ENCODE data around the gene TTK.
"Not testable (repeated sequence)": the region's sequence is repeated elsewhere in the genome, so short reads cannot be mapped to it uniquely, and the experiment has no call there.

TTK gene

DNA sequence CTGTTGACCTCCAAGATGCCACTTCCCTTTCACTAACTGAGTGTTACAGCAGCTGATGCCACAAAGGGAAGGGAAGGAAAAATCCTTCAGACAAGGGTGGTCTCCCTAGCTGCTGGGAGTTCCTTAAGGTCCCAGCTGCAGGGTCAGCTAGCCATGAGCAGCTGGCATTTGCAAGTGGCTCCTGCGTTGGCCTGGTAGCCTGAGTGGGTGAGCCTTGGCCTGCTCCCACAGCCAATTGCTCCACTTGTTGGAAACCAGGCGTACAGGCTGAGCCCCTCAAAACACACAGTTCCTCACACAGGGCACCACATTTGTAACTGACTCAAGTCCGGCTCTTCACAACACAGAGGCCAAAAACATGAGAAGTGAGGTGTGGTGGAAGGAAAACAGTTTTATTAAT is 16.7 kb downstream of the TTK start:
- FAIRE-seq (no peak), DNase-seq (ENCODE audit: low spot score) (no peak)

DNA sequence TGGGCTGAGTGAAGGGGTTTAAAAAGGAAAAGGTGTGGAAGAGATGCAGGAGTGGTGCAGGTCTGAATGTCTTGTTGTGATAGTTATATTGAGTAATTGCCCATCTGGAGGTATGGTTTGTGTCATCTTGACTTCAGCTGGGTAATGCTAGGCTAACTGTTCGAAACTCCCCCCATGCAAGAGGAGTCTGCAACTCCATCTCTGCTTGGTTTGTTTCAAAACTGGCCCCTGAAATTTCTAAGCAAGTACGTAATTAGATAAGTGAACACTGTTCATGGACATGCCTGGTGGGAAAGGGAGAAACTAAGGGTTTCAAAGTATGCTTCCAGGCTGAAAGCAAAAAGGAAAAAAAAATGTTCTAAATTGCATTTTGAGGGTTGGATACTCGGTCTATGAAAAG is 17.1 kb downstream of the TTK start:
- DNase-seq (ENCODE audit: low spot score) (no peak), FAIRE-seq (no peak)

DNA sequence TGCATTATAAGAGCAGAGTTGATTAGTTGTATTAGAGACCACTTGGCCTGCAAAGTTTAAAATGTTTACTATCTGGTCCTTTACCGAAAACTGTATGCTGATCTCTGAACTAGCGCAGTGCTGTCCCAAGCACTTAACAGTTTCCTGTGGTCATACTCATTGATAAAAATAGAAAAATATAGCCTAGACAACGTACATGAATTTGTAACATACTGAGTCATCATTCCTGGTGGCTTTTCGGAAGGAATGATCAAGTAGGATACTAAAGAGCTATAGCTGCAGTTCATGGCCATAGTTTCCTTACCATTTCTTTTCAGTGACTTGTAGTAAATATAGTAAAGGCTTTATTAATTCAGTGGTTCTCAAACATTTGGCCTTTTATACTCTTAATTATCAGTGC is 18.4 kb downstream of the TTK start:
- FAIRE-seq (no peak), DNase-seq (ENCODE audit: low spot score) (no peak)

DNA sequence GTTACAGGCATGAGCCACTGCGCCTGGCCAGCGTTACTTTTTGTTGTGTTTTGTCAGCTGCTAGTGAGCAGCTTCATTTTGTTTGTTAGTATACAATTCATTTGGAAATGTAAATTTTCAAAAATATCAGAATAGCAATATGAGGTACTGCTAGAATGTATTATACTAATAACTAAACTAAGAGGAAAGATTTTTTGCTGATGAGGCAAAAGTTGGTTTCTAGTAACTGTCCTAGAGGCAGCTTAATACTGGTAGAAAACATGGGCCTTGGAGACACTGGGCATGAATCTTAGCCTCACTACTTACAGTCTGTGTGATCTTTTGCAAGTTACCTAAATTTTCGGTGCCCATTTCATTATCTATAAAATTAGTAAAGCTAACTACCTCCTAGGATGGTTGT is 24.1 kb downstream of the TTK start:
- no peak for FAIRE-seq
- DNase-seq (ENCODE audit: low spot score) = no peak

DNA sequence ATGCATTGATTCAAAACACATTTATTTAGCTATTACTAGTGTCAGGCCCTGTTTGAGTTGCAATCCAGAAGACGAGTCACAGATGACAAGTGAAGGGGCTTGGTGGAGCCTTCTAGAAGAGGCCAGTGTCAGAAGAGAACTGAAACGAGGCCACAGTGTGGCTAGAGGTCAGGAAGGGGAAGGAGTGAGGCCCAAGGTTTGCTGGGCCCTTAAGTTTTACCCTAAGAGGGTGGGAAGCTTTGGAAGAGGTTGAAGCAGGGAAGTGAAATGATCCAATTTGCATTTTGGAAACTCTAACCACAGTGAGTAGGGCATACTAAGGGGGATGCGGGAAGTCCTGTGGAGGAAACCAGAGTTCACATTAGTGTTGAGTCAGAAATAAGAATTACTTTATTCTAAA is 25.0 kb downstream of the TTK start:
- DNase-seq (ENCODE audit: low spot score) = no peak
- no peak for FAIRE-seq

DNA sequence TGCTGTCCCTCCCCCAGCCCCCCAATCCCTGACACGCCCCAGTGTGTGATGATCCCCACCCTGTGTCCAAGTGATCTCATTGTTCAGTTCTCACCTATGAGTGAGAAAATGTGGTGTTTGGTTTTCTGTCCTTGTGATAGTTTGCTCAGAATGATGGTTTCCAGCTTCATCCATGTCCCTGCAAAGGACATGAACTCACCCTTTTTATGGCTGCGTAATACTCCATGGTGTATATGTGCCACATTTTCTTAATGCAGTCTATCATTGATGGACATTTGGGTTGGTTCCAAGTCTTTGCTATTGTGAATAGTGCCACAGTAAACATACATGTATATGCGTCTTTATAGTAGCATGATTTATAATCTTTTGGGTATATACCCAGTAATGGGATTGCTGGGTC is 43.8 kb downstream of the TTK start:
- not testable (repeated sequence) for FAIRE-seq

DNA sequence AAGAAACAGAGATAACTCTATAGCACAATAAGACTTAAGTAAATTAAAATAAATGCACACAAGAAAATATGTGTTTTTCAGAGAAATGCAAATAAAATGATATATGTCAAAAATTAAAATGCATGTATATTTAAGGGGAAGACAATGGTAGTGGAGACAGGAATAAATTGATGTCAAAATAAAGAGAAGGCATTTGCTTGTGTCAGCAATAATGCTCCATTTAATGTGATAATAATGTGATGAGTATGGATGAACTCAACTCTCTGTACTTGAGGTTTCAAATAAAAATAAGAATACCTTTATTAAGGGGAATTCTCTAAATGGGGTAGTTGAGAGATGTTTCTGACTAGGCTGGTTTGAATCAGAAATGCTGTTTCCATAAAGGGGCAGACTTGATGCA is 56.3 kb downstream of the TTK start:
- DNase-seq (ENCODE audit: low spot score) = no peak
- FAIRE-seq = no peak

More for the DNA sequence above, 43.8 kb downstream of the TTK start:
- DNase-seq (ENCODE audit: low spot score) = not testable (repeated sequence)

DNA sequence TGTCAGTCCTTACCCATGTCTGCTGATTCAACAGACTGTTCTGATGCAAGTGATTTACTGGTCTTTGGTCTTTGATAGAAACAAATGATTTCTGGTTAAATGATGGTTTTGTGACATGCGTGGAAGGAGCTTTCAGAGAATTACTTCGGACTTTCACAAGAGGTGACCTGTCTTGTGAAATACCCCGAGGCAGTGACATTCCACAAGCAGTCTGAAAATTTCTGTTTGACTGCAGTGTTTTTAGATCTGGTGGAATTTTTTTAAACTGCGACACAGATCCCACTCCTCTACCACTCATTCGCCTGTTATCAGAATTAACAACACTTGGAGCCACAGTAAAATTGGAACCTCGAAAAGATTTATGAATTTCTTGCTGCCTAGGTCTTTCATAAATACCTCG is 63.7 kb downstream of the TTK start:
- FAIRE-seq; DNase-seq (ENCODE audit: low spot score): not testable (repeated sequence)

DNA sequence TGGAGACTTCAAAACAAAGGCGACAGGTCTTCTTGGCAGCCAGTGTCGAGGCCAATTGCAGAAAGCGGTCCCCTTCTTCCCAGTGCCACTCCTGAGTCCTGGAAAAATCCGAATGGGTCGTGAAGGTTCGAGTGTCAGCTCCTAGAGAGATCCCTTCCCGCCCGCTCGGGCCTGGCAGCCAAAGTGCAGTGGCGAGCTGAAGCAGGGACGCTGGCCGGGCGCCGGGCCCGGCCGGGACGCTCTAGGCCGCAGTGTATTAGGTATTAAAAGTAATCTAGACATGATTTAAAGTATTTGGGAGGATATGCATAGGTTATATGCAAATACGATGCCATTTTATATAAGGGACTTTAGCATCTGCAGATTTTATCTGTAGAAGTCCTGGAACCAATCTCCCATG is 66.0 kb downstream of the TTK start:
- not testable (repeated sequence) for DNase-seq (ENCODE audit: low spot score); FAIRE-seq

DNA sequence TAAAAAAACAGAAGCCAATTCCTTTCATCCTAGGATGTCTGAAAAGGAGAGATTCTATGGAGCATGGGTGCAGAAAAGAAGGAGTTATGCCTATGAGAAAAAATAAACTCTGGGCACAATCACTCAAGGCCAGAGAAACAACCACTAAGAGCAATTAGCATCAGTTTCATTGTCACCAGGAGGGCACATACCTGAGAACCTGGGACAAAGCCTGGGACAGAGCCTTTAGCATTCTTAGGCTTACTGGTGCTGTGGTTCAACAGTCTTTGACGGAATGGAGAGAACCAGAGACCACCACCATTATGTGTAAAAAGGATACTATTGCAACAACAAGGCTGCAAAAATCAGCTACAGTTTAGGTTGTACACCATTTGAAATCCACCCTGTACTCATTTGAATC is 72.6 kb downstream of the TTK start:
- DNase-seq (ENCODE audit: low spot score) (no peak), FAIRE-seq (no peak)

DNA sequence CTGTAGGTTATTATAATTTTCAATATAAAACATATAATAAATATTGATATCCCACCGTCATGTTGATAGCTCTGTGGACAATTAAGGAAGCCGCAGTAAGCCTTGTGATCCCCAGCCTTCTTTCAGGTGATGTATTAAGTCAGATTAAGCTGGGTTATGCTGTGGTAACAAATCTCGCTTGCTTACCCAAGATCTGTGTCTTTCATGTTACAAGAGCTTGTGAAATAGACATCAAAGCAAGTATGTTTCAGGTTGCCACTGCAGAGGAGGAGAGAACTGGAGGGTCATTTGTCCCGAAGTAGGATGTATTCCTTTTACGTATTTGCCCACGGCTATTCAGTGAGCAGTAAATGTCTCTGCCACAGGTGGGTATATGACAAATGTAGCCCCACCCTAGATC is 84.2 kb downstream of the TTK start:
- FAIRE-seq (no peak), DNase-seq (ENCODE audit: low spot score) (no peak)

DNA sequence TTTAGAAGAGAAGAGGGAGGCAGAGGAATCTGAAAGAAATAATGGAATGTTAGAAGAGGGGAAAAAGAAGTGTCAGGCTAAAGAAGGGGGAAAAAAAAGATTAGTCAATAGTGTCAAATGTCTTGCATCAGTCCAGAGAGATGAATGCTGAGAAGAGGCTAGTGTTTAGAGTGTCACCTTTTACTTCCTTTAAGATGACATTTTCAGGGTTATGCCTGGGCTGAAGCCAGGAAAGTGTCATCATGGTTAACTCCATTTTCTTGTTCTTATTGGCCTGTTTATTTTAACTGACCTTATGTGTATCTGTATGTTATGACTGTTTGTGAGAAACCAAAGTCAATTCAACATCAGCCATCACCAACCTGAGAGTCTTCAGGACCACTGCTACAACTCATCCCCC is 87.1 kb downstream of the TTK start:
- DNase-seq (ENCODE audit: low spot score) (no peak), FAIRE-seq (no peak)

Data from RCC 7860 (cell line).